ENCODE results near the gene CDH20. TPM values are rescaled to one million over a fixed set of nuclear protein-coding genes. Genes with fewer than 3 reads are reported as not detected.

The CDH20 gene
- total and polyA plus RNA-seq, 2 donors from 2014 or later: 0.16 to 0.30 TPM

- H3K4me3 ChIP-seq (ENCODE audit: low read length in 3 of 3): no peak overlapping the region
- no peak overlapping the region for H3K27ac ChIP-seq (ENCODE audit: low read depth in 2 of 2, low read length in 2 of 2)
- H3K9ac ChIP-seq (ENCODE audit: low read length in 3 of 3): no peak overlapping the region
- no peak for TF ChIP-seq CTCF (IDR thresholded peaks at IDR 0.05; ENCODE audit: borderline replicate concordance, extremely low read depth, insufficient read depth)
- no peaks in the 10 kb centered on the region for H3K27me3 ChIP-seq (ENCODE audit: control insufficient read depth, insufficient read depth, low read length)
- H3K4me1 ChIP-seq (ENCODE audit: control insufficient read depth in 2 of 3, insufficient read depth in 2 of 3, low read depth in 1 of 3, low read length in 3 of 3): no peaks in the 10 kb centered on the region
- intact Hi-C loops (cut with DNase I): no loop called here
- DNase-seq (no peak), FAIRE-seq (no peak)
- no peaks in the 10 kb centered on the region for H3K36me3 ChIP-seq (ENCODE audit: control insufficient read depth in 2 of 3, insufficient read depth in 3 of 3, low read length in 3 of 3)
- H3K9me3 ChIP-seq (ENCODE audit: control insufficient read depth in 2 of 3, insufficient read depth in 1 of 3, low read length in 3 of 3): no peaks in the 10 kb centered on the region
These were observed 2.2 kb upstream of the CDH20 start for GRCh38 chr18:61331051-61331450.

GRCh38 chr18:61333746-61334490, 688 bp downstream of the CDH20 start:
- no peaks in the 10 kb centered on the region for H3K27me3 ChIP-seq (ENCODE audit: control insufficient read depth, insufficient read depth, low read length)
- intact Hi-C loops (cut with DNase I): no loop called here
- no peak overlapping the region for H3K27ac ChIP-seq (ENCODE audit: low read depth in 2 of 2, low read length in 2 of 2)
- TF ChIP-seq CTCF (IDR thresholded peaks at IDR 0.05; ENCODE audit: borderline replicate concordance, extremely low read depth, insufficient read depth): no peak
- H3K36me3 ChIP-seq (ENCODE audit: control insufficient read depth in 2 of 3, insufficient read depth in 3 of 3, low read length in 3 of 3): no peaks in the 10 kb centered on the region
- FAIRE-seq: no peak
- no peaks in the 10 kb centered on the region for H3K9me3 ChIP-seq (ENCODE audit: control insufficient read depth in 2 of 3, insufficient read depth in 1 of 3, low read length in 3 of 3)
- H3K4me3 ChIP-seq (ENCODE audit: low read length in 3 of 3): peak overlapping the region; percentile 47 to 51 (median 50)
- DNase-seq: peak; percentile 54 to 72 (median 69)
- no peaks in the 10 kb centered on the region for H3K4me1 ChIP-seq (ENCODE audit: control insufficient read depth in 2 of 3, insufficient read depth in 2 of 3, low read depth in 1 of 3, low read length in 3 of 3)
- peak overlapping the region in 1 of 3 donors; percentile 23 for H3K9ac ChIP-seq (ENCODE audit: low read length in 3 of 3)

DNA sequence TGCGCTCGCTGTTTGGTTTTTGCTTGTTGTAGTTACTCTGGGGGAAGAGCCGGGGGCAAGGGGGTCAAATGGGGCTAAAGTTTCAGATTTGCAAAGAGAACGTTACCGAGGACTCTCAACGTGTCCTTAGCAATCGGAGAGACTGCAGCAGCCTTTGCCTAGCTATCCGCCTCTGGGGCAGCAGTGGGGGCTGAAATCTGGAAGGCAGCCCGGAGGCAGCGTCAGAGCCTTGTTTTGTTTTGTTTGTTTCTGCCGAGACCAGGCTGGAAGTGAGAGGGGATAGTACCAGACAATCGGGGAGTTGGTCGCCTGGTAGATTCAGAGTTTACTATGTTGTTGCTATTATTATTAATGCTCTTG, 1.2 kb downstream of the CDH20 start:
- no peak for DNase-seq
- H3K27me3 ChIP-seq (ENCODE audit: control insufficient read depth, insufficient read depth, low read length): no peaks in the 10 kb centered on the region
- H3K4me3 ChIP-seq (ENCODE audit: low read length in 3 of 3): peak overlapping the region; percentile 47 to 51 (median 50)
- no peak overlapping the region for H3K27ac ChIP-seq (ENCODE audit: low read depth in 2 of 2, low read length in 2 of 2)
- H3K36me3 ChIP-seq (ENCODE audit: control insufficient read depth in 2 of 3, insufficient read depth in 3 of 3, low read length in 3 of 3): no peaks in the 10 kb centered on the region
- no peak for TF ChIP-seq CTCF (IDR thresholded peaks at IDR 0.05; ENCODE audit: borderline replicate concordance, extremely low read depth, insufficient read depth)
- H3K9ac ChIP-seq (ENCODE audit: low read length in 3 of 3): peak overlapping the region in 1 of 3 donors; percentile 23
- intact Hi-C loops (cut with DNase I): no loop called here
- no peaks in the 10 kb centered on the region for H3K9me3 ChIP-seq (ENCODE audit: control insufficient read depth in 2 of 3, insufficient read depth in 1 of 3, low read length in 3 of 3)
- FAIRE-seq: no peak
- H3K4me1 ChIP-seq (ENCODE audit: control insufficient read depth in 2 of 3, insufficient read depth in 2 of 3, low read depth in 1 of 3, low read length in 3 of 3): no peaks in the 10 kb centered on the region
